ENCODE results near the gene PDZRN4. TPM values are rescaled to one million over a fixed set of nuclear protein-coding genes. Genes with fewer than 3 reads are reported as not detected.
A peak's percentile ranks its signal among the peaks of the same experiment; 100 is the strongest.

PDZRN4 gene
- total RNA-seq, 1 donor from 2014 or later: 0.24 TPM

GRCh38 chr12:41462312-41462711, 274.2 kb downstream of the PDZRN4 start:
- ATAC-seq: no peak

GRCh38 chr12:41465526-41465925, 277.4 kb downstream of the PDZRN4 start:
- ATAC-seq: no peak

GRCh38 chr12:41466300-41466699, 278.2 kb downstream of the PDZRN4 start:
- ATAC-seq: no peak

GRCh38 chr12:41466802-41467201, 278.7 kb downstream of the PDZRN4 start:
- no peak for ATAC-seq

GRCh38 chr12:41467591-41468325, 279.6 kb downstream of the PDZRN4 start:
- no peak for ATAC-seq

GRCh38 chr12:41468341-41468740, 280.2 kb downstream of the PDZRN4 start:
- no peak for ATAC-seq

- no peak for ATAC-seq
Observed at GRCh38 chr12:41468756-41469155, 280.6 kb downstream of the PDZRN4 start.

- no peak for ATAC-seq
Observed at GRCh38 chr12:41473441-41473840, 285.3 kb downstream of the PDZRN4 start.

- no peak for ATAC-seq
Observed at GRCh38 chr12:41474001-41474400, 285.9 kb downstream of the PDZRN4 start.

GRCh38 chr12:41476499-41477439, 288.6 kb downstream of the PDZRN4 start:
- ATAC-seq: no peak

GRCh38 chr12:41479426-41479825, 291.3 kb downstream of the PDZRN4 start:
- ATAC-seq: no peak

- ATAC-seq: no peak
Observed at GRCh38 chr12:41485203-41485602, 297.1 kb downstream of the PDZRN4 start.

- no peak for ATAC-seq
Observed at GRCh38 chr12:41486718-41487117, 298.6 kb downstream of the PDZRN4 start.

- ATAC-seq: no peak
Observed at GRCh38 chr12:41496009-41496408, 307.9 kb downstream of the PDZRN4 start.

- no peak for ATAC-seq
Observed at GRCh38 chr12:41497409-41497808, 309.3 kb downstream of the PDZRN4 start.

GRCh38 chr12:41504976-41505375, 316.9 kb downstream of the PDZRN4 start:
- no peak for ATAC-seq

GRCh38 chr12:41507286-41507685, 319.2 kb downstream of the PDZRN4 start:
- ATAC-seq: no peak

- ATAC-seq: no peak
Observed at GRCh38 chr12:41509271-41510055, 321.3 kb downstream of the PDZRN4 start.

- no peak for ATAC-seq
Observed at GRCh38 chr12:41510470-41510869, 322.4 kb downstream of the PDZRN4 start.

- no peak for ATAC-seq
Observed at GRCh38 chr12:41511247-41511646, 323.1 kb downstream of the PDZRN4 start.

GRCh38 chr12:41512497-41512896, 324.4 kb downstream of the PDZRN4 start:
- ATAC-seq: no peak

- ATAC-seq: peak; percentile 15
Observed at GRCh38 chr12:41514021-41514777, 326.1 kb downstream of the PDZRN4 start.
